Ascending aorta (tissue), 2 donors: ENCODE results near the gene GNG13. TPM values are rescaled to one million over a fixed set of nuclear protein-coding genes. Genes with fewer than 3 reads are reported as not detected.

Source experiments
- DNase-seq, 2 donors: peaks; one replicate each; pipeline ENCODE4 v3.0.0-alpha.2; 2019; ENCODE audit warnings: low spot score in 2 of 2
- H3K27ac ChIP-seq, 2 donors: fragments of 200-600 bp; sonication (generic); one replicate each; pipeline ENCODE4 v1.5.1; 2016 to 2017; ENCODE audit warnings: mild to moderate bottlenecking in 1 of 2
- H3K27me3 ChIP-seq: fragments of 200-600 bp; sonication (generic); one replicate; pipeline ENCODE4 v1.5.1; 2017
- H3K36me3 ChIP-seq, 2 donors: fragments of 200-600 bp; sonication (generic); one replicate each; pipeline ENCODE4 v1.5.1; 2016
- H3K4me1 ChIP-seq, 2 donors: fragments of 200-600 bp; sonication (generic); one replicate each; pipeline ENCODE4 v1.5.1; 2016 to 2017; ENCODE audit warnings: mild to moderate bottlenecking in 1 of 2
- H3K4me3 ChIP-seq, 2 donors: fragments of 200-600 bp; sonication (generic); one replicate each; pipeline ENCODE4 v1.5.1; 2016 to 2017; ENCODE audit warnings: mild to moderate bottlenecking in 1 of 2
- H3K9me3 ChIP-seq, 2 donors: fragments of 200-600 bp; sonication (generic); one replicate each; pipeline ENCODE4 v1.5.1; 2016
- CTCF ChIP-seq, 3 experiments: fragments of 200-600 bp in 2 of 3; fragments of 450-650 bp in 1 of 3; sonication (generic) in 2 of 3; IDR thresholded peaks; one replicate each; pipeline ENCODE4 v1.5.1; 2016 to 2019; ENCODE audit warnings: antibody characterized with exemption in 3 of 3, mild to moderate bottlenecking in 1 of 3, moderate library complexity in 1 of 3
- intact Hi-C: fragments of 100-400 bp; cut with DNase I; formaldehyde crosslinking; loops from one replicate; pipeline ENCODE4 v1.15.1; 2023
- total RNA-seq: library from RNA; depleted of rRNA; stranded (reverse); fragments of >200 nt; gene quantifications from one replicate; pipeline ENCODE4 v1.1.0, GENCODE V29; 2016

GNG13 gene
- total RNA-seq, 1 donor from 2014 or later: not detected

GRCh38 chr16:788399-789126 is 12.0 kb downstream of the GNG13 start, which contains the start of gene CHTF18:
CHTF18 (plus strand) TSS chr16:788620; CDS start chr16:788685, 65 bp downstream.
- no peaks in the 10 kb centered on the region for H3K27me3 ChIP-seq
- H3K27ac ChIP-seq: peak within 1 kb of the TSS; percentile 21 to 49
- intact Hi-C loops: loop anchor here (1.0 to 10.0 kb wide), 5 partner anchors 19 to 266 kb away; partner anchors contain the start of genes CIAO3, LMF1 and METRN
- no peaks in the 10 kb centered on the region for H3K9me3 ChIP-seq
- peaks cover 0 to 9% of the 10 kb centered on the region in 2 donors for H3K36me3 ChIP-seq
- peak within 1 kb of the TSS; percentile 92 to 99 for H3K4me3 ChIP-seq
- TF ChIP-seq CTCF (IDR thresholded peaks at IDR 0.05): no peak
- peak; percentile 63 to 95 for DNase-seq
- peaks cover 7 to 17% of the 10 kb centered on the region in 2 donors for H3K4me1 ChIP-seq

- Histone ChIP-seq H3K9me3 (no peaks in the 10 kb centered on the region), H3K4me1 (peaks cover 7 to 17% of the 10 kb centered on the region in 2 donors), H3K4me3 (peak within 1 kb of the TSS; percentile 92 to 99), H3K27ac (peak within 1 kb of the TSS; percentile 21 to 49), H3K36me3 (peaks cover 0 to 9% of the 10 kb centered on the region in 2 donors), H3K27me3 (no peaks in the 10 kb centered on the region)
- no peak for DNase-seq
- intact Hi-C loops: loop anchor here (1.0 to 10.0 kb wide), 5 partner anchors 19 to 267 kb away; partner anchors contain the start of genes CIAO3, LMF1 and METRN
- peak in 1 of 3 experiments; percentile 26 for TF ChIP-seq CTCF (IDR thresholded peaks at IDR 0.05)
These were observed 12.5 kb downstream of the GNG13 start, which contains the start of gene RPUSD1 for GRCh38 chr16:787978-788398. RPUSD1 (minus strand) TSS chr16:788381; CDS start chr16:787737, 644 bp downstream.

GRCh38 chr16:787321-787966 is 13.1 kb downstream of the GNG13 start:
- DNase-seq: no peak
- Histone ChIP-seq H3K4me3 (peak overlapping the region; percentile 74 to 99), H3K27me3 (no peaks in the 10 kb centered on the region), H3K4me1 (peaks cover 7 to 17% of the 10 kb centered on the region in 2 donors), H3K27ac (peak overlapping the region in 1 of 2 donors; percentile 49), H3K9me3 (no peaks in the 10 kb centered on the region), H3K36me3 (peaks cover 0 to 9% of the 10 kb centered on the region in 2 donors)
- no peak for TF ChIP-seq CTCF (IDR thresholded peaks at IDR 0.05)
- intact Hi-C loops: loop anchor here (10.0 kb wide), 1 partner anchor 267 kb away; no protein-coding TSS in a partner anchor

GRCh38 chr16:785563-786535 is 14.7 kb downstream of the GNG13 start:
- Histone ChIP-seq H3K4me3 (no peak overlapping the region), H3K4me1 (peaks cover 7 to 17% of the 10 kb centered on the region in 2 donors), H3K27me3 (no peaks in the 10 kb centered on the region), H3K9me3 (no peaks in the 10 kb centered on the region), H3K36me3 (peaks cover 0 to 9% of the 10 kb centered on the region in 2 donors), H3K27ac (no peak overlapping the region)
- DNase-seq: no peak
- peak; percentile 37 to 69 (median 54) for TF ChIP-seq CTCF (IDR thresholded peaks at IDR 0.05)
- intact Hi-C loops: loop anchor here (1.0 to 10.0 kb wide), 2 partner anchors 75 to 269 kb away; no protein-coding TSS in a partner anchor

- intact Hi-C loops: loop anchor here (10.0 kb wide), 1 partner anchor 270 kb away; no protein-coding TSS in a partner anchor
- H3K27me3 ChIP-seq: no peaks in the 10 kb centered on the region
- no peak for DNase-seq
- H3K27ac ChIP-seq: no peak overlapping the region
- H3K9me3 ChIP-seq: no peaks in the 10 kb centered on the region
- peaks cover 0 to 9% of the 10 kb centered on the region in 2 donors for H3K36me3 ChIP-seq
- H3K4me3 ChIP-seq: no peak overlapping the region
- peaks cover 7 to 17% of the 10 kb centered on the region in 2 donors for H3K4me1 ChIP-seq
- no peak for TF ChIP-seq CTCF (IDR thresholded peaks at IDR 0.05)
These were observed 16.1 kb downstream of the GNG13 start for GRCh38 chr16:784431-784830.
